ENCODE results near the gene YES1.
A peak's percentile ranks its signal among the peaks of the same experiment; 100 is the strongest.
"Not testable (repeated sequence)": the region's sequence is repeated elsewhere in the genome, so short reads cannot be mapped to it uniquely, and the experiment has no call there.

The YES1 gene

GRCh38 chr18:816088-816653 lies 4.1 kb upstream of the YES1 start:
- H3K9me3 ChIP-seq (replicated peaks; ENCODE audit: low read length) = no peaks in the 10 kb centered on the region
- no peak overlapping the region for H3K4me3 ChIP-seq (ENCODE audit: low read length)
- H3K9ac ChIP-seq (ENCODE audit: low read depth, low read length) = no peak overlapping the region
- H3K27me3 ChIP-seq (ENCODE audit: control insufficient read depth, insufficient read depth, low read length) = no peaks in the 10 kb centered on the region
- no peak overlapping the region for H3K4me2 ChIP-seq (ENCODE audit: low read length)
- H3K36me3 ChIP-seq (ENCODE audit: insufficient read depth, low read length) = no peaks in the 10 kb centered on the region
- H3K4me1 ChIP-seq (ENCODE audit: control insufficient read depth, insufficient read depth, low read length) = peaks cover 3% of the 10 kb centered on the region

- no peaks in the 10 kb centered on the region for H3K9me3 ChIP-seq (replicated peaks; ENCODE audit: low read length)
- H3K36me3 ChIP-seq (ENCODE audit: insufficient read depth, low read length) = no peaks in the 10 kb centered on the region
- H3K9ac ChIP-seq (ENCODE audit: low read depth, low read length) = no peak overlapping the region
- no peak overlapping the region for H3K4me2 ChIP-seq (ENCODE audit: low read length)
- no peak overlapping the region for H3K4me3 ChIP-seq (ENCODE audit: low read length)
- peaks cover 8% of the 10 kb centered on the region for H3K4me1 ChIP-seq (ENCODE audit: control insufficient read depth, insufficient read depth, low read length)
- H3K27me3 ChIP-seq (ENCODE audit: control insufficient read depth, insufficient read depth, low read length) = no peaks in the 10 kb centered on the region
Observed at GRCh38 chr18:815353-815752, 3.3 kb upstream of the YES1 start.

GRCh38 chr18:814300-815084 lies 2.5 kb upstream of the YES1 start:
- Histone ChIP-seq H3K4me2 (ENCODE audit: low read length) (no peak overlapping the region), H3K36me3 (ENCODE audit: insufficient read depth, low read length) (no peaks in the 10 kb centered on the region), H3K4me1 (ENCODE audit: control insufficient read depth, insufficient read depth, low read length) (peaks cover 13% of the 10 kb centered on the region), H3K27me3 (ENCODE audit: control insufficient read depth, insufficient read depth, low read length) (no peaks in the 10 kb centered on the region), H3K9me3 (replicated peaks; ENCODE audit: low read length) (no peaks in the 10 kb centered on the region), H3K9ac (ENCODE audit: low read depth, low read length) (no peak overlapping the region), H3K4me3 (ENCODE audit: low read length) (no peak overlapping the region)

- peaks cover 19% of the 10 kb centered on the region for H3K4me1 ChIP-seq (ENCODE audit: control insufficient read depth, insufficient read depth, low read length)
- H3K9me3 ChIP-seq (replicated peaks; ENCODE audit: low read length) = no peaks in the 10 kb centered on the region
- H3K9ac ChIP-seq (ENCODE audit: low read depth, low read length) = peak overlapping the region; percentile 99
- H3K36me3 ChIP-seq (ENCODE audit: insufficient read depth, low read length) = no peaks in the 10 kb centered on the region
- no peaks in the 10 kb centered on the region for H3K27me3 ChIP-seq (ENCODE audit: control insufficient read depth, insufficient read depth, low read length)
- H3K4me3 ChIP-seq (ENCODE audit: low read length) = peak overlapping the region; percentile 98
- H3K4me2 ChIP-seq (ENCODE audit: low read length) = peak overlapping the region; percentile 93
Observed at GRCh38 chr18:813172-814071, 1.4 kb upstream of the YES1 start.

GRCh38 chr18:812376-813171 lies 532 bp upstream of the YES1 start:
- peak overlapping the region; percentile 93 for H3K4me2 ChIP-seq (ENCODE audit: low read length)
- peaks cover 28% of the 10 kb centered on the region for H3K4me1 ChIP-seq (ENCODE audit: control insufficient read depth, insufficient read depth, low read length)
- H3K9ac ChIP-seq (ENCODE audit: low read depth, low read length) = peak overlapping the region; percentile 99
- no peaks in the 10 kb centered on the region for H3K36me3 ChIP-seq (ENCODE audit: insufficient read depth, low read length)
- peak overlapping the region; percentile 98 for H3K4me3 ChIP-seq (ENCODE audit: low read length)
- H3K9me3 ChIP-seq (replicated peaks; ENCODE audit: low read length) = no peaks in the 10 kb centered on the region
- no peaks in the 10 kb centered on the region for H3K27me3 ChIP-seq (ENCODE audit: control insufficient read depth, insufficient read depth, low read length)

GRCh38 chr18:811182-811891 lies 705 bp downstream of the YES1 start:
- Histone ChIP-seq H3K4me3 (ENCODE audit: low read length) (peak overlapping the region; percentile 98), H3K4me1 (ENCODE audit: control insufficient read depth, insufficient read depth, low read length) (peaks cover 29% of the 10 kb centered on the region), H3K27me3 (ENCODE audit: control insufficient read depth, insufficient read depth, low read length) (no peaks in the 10 kb centered on the region), H3K9me3 (replicated peaks; ENCODE audit: low read length) (no peaks in the 10 kb centered on the region), H3K4me2 (ENCODE audit: low read length) (peak overlapping the region; percentile 93), H3K36me3 (ENCODE audit: insufficient read depth, low read length) (no peaks in the 10 kb centered on the region), H3K9ac (ENCODE audit: low read depth, low read length) (peak overlapping the region; percentile 99)

GRCh38 chr18:809985-810642 lies 1.9 kb downstream of the YES1 start:
- peak overlapping the region; percentile 99 for H3K9ac ChIP-seq (ENCODE audit: low read depth, low read length)
- no peaks in the 10 kb centered on the region for H3K36me3 ChIP-seq (ENCODE audit: insufficient read depth, low read length)
- no peaks in the 10 kb centered on the region for H3K9me3 ChIP-seq (replicated peaks; ENCODE audit: low read length)
- H3K27me3 ChIP-seq (ENCODE audit: control insufficient read depth, insufficient read depth, low read length) = no peaks in the 10 kb centered on the region
- H3K4me3 ChIP-seq (ENCODE audit: low read length) = peak overlapping the region; percentile 98
- peaks cover 36% of the 10 kb centered on the region for H3K4me1 ChIP-seq (ENCODE audit: control insufficient read depth, insufficient read depth, low read length)
- peak overlapping the region; percentile 93 for H3K4me2 ChIP-seq (ENCODE audit: low read length)

GRCh38 chr18:809228-809627 lies 2.8 kb downstream of the YES1 start:
- H3K4me1 ChIP-seq (ENCODE audit: control insufficient read depth, insufficient read depth, low read length) = peaks cover 37% of the 10 kb centered on the region
- H3K36me3 ChIP-seq (ENCODE audit: insufficient read depth, low read length); H3K27me3 ChIP-seq (ENCODE audit: control insufficient read depth, insufficient read depth, low read length); H3K9ac ChIP-seq (ENCODE audit: low read depth, low read length); H3K9me3 ChIP-seq (replicated peaks; ENCODE audit: low read length); H3K4me3 ChIP-seq (ENCODE audit: low read length); H3K4me2 ChIP-seq (ENCODE audit: low read length): not testable (repeated sequence)

GRCh38 chr18:808502-808901 lies 3.5 kb downstream of the YES1 start:
- H3K4me3 ChIP-seq (ENCODE audit: low read length) = no peak overlapping the region
- H3K4me1 ChIP-seq (ENCODE audit: control insufficient read depth, insufficient read depth, low read length) = peaks cover 37% of the 10 kb centered on the region
- no peaks in the 10 kb centered on the region for H3K9me3 ChIP-seq (replicated peaks; ENCODE audit: low read length)

GRCh38 chr18:808086-808485 lies 4.0 kb downstream of the YES1 start:
- Histone ChIP-seq H3K9ac (ENCODE audit: low read depth, low read length) (no peak overlapping the region), H3K9me3 (replicated peaks; ENCODE audit: low read length) (no peaks in the 10 kb centered on the region), H3K27me3 (ENCODE audit: control insufficient read depth, insufficient read depth, low read length) (no peaks in the 10 kb centered on the region), H3K4me2 (ENCODE audit: low read length) (peak overlapping the region; percentile 46), H3K4me3 (ENCODE audit: low read length) (no peak overlapping the region), H3K4me1 (ENCODE audit: control insufficient read depth, insufficient read depth, low read length) (peaks cover 37% of the 10 kb centered on the region), H3K36me3 (ENCODE audit: insufficient read depth, low read length) (no peaks in the 10 kb centered on the region)

More at GRCh38 chr18:808502-808901, 3.5 kb downstream of the YES1 start:
- H3K4me2 ChIP-seq (ENCODE audit: low read length) = peak overlapping the region; percentile 46
- no peaks in the 10 kb centered on the region for H3K36me3 ChIP-seq (ENCODE audit: insufficient read depth, low read length)
- H3K9ac ChIP-seq (ENCODE audit: low read depth, low read length) = no peak overlapping the region
- no peaks in the 10 kb centered on the region for H3K27me3 ChIP-seq (ENCODE audit: control insufficient read depth, insufficient read depth, low read length)
